ENCODE results near the gene AMOTL2.

GRCh38 chr3:134370611-134371531 is 3.4 kb downstream of the AMOTL2 start:
- TF ChIP-seq JUN (IDR thresholded peaks at IDR 0.05) (peak in 1 of 2 experiments; percentile 28; a peak in 1 of 5 replicates), REST (IDR thresholded peaks at IDR 0.05) (no peak), POLR2A (IDR thresholded peaks at IDR 0.05; ENCODE audit: low read length) (no peak), CTCF (IDR thresholded peaks at IDR 0.05) (no peak), PBX3 (IDR thresholded peaks at IDR 0.05) (no peak), RFX5 (IDR thresholded peaks at IDR 0.05) (no peak), EP300 (IDR thresholded peaks at IDR 0.05) (no peak), SREBF2 (IDR thresholded peaks at IDR 0.05) (no peak), CHD4 (IDR thresholded peaks at IDR 0.05; ENCODE audit: borderline replicate concordance) (no peak), USF2 (IDR thresholded peaks at IDR 0.05) (no peak), MAX (IDR thresholded peaks at IDR 0.05) (no peak), TP53 (CRISPR knock-in tag; IDR thresholded peaks at IDR 0.05) (no peak), MYC (IDR thresholded peaks at IDR 0.05; ENCODE audit: borderline replicate concordance, low read length) (no peak)
